Measurements from ENCODE around the gene LMAN2.
A peak's percentile ranks its signal among the peaks of the same experiment; 100 is the strongest.
"Not testable (repeated sequence)": the region's sequence is repeated elsewhere in the genome, so short reads cannot be mapped to it uniquely, and the experiment has no call there.

LMAN2 gene

DNA sequence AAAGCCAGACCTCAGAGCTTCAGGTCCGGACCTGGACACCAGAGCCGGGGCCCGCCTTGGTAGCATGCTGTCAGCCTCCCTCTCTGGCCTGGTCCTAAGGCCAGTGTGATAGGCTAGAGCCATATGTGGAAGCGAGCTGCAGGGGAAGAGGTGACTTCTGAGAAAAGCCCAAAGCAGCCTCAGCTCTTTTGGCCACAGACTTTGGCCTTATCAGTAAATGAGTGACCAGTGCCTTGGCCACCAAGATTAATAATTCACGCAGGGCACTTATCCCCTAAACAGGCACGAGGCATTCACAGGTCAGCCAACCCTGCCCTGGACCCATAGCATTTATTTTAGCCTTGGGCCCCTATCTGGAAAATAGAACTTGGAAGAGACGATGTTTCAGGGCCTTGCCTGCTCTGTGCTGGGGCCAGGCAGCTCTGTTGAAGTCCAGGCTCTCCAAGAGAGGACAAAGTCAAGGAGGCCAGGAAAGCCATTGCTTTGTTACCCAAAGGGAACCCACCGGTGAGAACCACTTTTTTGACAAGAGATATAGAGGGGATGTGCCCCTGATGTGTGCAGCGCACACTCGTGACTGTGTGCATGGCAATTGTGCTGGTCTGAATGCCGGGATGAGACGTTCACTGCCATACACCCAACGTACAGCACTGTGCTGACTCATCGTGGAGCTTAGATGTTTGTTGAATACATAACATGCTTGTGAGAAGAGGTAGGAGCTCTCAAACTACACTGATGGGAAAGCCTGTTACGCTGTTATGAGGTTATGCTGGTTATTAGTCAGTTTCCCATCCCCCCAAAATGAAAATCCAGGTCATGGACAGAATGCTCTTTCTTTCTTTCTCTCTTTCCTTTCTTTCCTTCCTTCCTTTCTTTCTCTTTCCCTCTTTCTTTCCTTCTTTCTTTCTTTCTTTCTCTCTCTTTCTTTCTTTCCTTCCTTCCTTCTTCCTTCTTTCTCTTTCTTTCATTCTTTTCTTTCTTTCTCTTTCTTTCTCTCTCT lies 27.7 kb upstream of the LMAN2 start:
- DNase-seq = no peak

DNA sequence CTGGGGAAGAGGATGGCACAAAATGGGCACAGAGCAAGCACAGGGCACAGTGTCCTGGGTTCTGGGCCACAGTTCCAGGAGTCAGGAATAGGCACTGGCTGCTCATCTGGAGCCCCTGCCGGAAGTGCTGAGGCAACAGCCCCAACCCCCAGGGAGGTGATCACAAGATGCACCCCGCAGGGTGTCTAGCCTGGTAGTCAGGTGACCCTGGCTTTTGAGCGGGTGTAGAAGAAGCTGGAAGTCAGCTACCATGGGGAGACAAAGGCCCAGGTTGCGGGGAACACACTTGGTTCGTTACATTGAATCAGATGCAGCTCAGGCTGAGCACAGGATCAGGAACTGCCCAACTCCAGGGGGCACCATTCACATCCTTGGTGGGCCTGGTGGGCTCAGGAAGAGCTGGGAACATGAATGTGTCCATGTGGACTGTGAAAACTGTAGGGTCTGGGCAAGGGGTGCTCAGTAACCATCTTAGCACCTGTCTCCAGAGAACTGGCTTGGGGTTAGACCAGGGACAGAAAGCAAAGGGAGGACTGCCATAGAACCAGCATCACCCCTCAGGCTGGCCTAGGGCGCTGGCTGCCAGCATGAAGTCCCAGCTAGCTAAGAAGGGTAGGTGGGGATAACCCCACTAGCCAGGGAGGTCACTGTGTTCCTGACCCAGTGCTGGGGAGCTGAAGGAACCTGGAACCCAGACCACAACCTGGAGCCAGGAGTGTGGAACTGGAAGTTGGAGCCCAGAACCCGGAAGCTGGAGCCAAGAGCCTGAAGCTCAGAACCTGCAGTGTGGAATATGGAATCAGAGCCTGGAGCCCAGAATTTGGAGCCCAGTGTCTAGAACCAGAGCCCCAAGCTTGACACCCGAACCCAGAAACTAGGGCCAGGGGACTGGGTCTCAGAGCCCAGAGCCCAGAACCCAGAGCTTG lies 26.6 kb upstream of the LMAN2 start:
- DNase-seq = no peak

DNA sequence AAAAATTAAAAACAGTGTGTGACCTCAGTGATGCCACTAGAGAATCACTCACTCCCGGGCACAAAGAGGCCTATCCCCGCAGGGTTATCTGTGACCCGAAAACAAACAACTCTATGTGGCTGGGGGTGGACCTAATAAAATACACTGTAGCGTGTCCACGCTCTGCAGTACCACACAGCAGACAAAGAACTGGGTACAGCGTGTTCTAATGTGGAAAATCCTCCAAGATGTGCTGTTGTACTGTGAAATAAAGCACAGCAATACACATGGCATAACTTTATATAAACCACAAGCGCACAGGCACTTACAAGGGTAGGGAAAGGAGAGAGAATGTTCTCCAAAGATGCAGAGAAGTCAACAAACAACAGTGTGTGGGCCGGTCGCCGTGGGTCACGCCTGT lies 24.6 kb upstream of the LMAN2 start:
- DNase-seq = no peak

DNA sequence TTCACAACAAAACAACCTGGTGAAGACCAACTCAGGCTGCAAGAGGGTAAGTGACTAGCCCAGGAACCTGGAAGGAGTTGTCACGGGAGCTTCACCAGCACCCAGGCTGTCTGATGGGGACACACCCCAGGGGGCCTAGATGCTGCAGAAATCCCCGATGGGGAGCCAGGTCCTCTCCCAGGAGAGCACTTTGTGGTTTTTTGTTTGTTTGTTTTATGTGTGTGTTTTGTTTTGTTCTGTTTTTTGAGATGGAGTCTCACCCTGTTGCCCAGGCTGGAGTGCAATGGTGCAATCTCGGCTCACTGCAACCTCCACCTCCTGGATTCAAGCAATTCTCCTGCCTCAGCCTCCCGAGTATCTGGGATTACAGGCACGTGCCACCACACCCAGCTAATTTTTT lies 24.0 kb upstream of the LMAN2 start:
- DNase-seq = not testable (repeated sequence)

GRCh38 chr5:177374211-177374610 lies 22.7 kb upstream of the LMAN2 start:
- no peak for DNase-seq

GRCh38 chr5:177373806-177374205 lies 22.3 kb upstream of the LMAN2 start:
- no peak for DNase-seq

GRCh38 chr5:177372910-177373309 lies 21.4 kb upstream of the LMAN2 start:
- no peak for DNase-seq

- no peak for DNase-seq
Measured at GRCh38 chr5:177372034-177372896, 20.8 kb upstream of the LMAN2 start.

GRCh38 chr5:177371120-177372033 lies 19.9 kb upstream of the LMAN2 start:
- no peak for DNase-seq

DNA sequence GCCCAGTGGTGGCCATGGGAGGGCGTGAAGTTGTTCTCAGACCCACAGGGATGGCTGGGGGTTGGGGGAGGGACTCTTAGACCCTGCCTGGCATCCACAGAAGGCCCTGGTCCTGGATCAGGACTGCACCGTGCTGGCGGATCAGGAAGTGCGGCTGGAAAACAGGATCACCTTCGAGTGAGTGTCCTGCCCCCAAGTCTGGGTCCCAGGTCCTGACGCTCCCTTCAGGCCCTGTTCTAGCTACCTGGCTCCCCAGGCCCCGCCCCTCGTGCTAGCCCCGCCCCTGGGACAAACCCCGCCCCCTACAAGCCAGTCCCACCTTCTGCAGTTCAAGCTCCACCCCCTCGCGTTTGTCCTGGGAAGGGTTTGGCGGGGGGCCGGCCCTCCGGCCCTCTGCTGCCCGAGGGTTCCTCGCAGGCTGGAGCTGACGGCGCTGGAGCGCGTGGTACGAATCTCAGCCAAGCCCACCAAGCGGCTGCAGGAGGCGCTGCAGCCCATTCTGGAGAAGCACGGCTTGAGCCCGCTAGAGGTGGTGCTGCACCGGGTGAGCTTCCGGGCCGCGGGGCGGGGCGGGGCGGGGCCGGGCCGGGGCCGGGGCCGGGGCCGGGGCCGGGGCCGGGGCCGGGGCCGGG lies 19.1 kb upstream of the LMAN2 start:
- peak; percentile 62 for DNase-seq

GRCh38 chr5:177369645-177370440 lies 18.4 kb upstream of the LMAN2 start:
- no peak for DNase-seq

DNA sequence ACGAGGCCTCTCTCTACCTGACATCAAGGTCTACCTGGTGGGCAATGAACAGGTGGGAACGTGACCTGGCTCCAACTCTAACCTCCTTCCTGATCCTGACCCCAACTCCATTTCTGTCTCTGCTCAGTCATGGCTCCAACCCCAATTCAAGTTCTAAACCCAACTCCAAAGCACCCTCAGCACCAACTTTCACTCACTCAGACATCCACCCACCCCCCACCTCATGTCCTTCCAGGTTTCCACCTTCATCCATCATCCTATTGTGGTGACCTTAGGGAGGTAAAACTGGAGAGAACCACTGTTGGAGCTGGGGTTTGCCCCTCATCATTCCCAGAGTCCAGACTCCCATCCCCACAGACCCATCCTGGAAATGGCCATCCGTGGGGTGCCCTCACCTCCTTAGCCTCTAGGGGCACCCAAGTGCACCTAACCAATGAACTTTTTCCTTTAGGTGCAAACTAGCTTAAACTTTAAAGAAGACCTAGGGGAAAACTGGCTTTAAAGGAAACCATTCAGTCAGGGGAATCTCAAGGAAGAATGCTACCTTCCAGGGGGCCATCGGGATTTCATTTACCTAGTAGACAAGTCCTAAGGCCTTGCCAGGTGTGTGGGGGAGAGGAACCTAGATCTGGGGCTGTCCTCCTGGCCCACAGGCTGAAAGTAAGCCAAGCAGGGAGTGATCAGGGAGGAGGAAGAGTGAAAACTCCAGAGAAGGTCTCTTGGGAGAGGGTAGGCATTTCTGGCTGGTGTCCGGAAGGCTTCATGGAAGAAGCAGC lies 17.6 kb upstream of the LMAN2 start:
- DNase-seq = no peak

DNA sequence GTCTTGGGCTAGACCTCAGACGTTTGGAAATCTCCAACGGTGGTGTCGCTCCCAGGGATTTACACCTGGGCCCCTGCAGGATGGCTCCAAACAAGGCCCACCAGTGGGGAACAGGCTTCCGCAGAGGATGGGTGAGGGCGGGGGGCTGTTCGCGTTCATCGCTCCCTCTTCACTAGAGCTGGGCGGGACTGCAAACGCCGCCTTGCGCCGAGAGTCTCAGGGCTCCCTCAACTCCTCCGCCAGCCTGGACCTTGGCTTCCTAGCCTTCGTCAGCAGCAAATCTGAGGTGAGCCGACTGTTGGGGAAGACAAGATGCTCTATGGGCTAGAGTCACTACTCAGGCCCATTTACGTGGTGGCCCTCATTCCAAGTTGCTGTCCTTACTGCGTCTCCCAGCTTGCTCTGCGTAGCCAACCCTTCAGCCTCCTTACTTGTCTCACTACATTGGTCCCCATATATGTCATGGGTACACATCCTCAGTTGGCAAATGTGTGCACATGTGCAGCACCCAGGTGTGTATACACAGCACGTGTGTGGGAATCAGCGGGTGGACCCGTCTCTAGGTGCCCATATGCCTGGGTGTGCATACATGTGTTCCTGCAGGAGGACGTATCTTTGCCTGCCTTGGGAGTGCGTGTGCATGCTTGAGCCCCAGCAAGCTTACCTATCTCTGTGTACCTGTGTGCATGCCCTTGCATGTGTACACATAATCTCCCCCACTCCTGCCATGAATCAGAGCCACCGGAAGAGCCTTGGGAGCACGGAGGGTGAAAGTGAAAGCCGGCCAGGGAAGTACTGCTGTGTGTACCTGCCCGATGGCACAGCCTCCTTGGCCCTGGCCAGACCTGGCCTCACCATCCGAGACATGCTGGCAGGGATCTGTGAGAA lies 16.8 kb upstream of the LMAN2 start:
- no peak for DNase-seq

- no peak for DNase-seq
Measured at GRCh38 chr5:177367323-177367848, 15.9 kb upstream of the LMAN2 start.

DNA sequence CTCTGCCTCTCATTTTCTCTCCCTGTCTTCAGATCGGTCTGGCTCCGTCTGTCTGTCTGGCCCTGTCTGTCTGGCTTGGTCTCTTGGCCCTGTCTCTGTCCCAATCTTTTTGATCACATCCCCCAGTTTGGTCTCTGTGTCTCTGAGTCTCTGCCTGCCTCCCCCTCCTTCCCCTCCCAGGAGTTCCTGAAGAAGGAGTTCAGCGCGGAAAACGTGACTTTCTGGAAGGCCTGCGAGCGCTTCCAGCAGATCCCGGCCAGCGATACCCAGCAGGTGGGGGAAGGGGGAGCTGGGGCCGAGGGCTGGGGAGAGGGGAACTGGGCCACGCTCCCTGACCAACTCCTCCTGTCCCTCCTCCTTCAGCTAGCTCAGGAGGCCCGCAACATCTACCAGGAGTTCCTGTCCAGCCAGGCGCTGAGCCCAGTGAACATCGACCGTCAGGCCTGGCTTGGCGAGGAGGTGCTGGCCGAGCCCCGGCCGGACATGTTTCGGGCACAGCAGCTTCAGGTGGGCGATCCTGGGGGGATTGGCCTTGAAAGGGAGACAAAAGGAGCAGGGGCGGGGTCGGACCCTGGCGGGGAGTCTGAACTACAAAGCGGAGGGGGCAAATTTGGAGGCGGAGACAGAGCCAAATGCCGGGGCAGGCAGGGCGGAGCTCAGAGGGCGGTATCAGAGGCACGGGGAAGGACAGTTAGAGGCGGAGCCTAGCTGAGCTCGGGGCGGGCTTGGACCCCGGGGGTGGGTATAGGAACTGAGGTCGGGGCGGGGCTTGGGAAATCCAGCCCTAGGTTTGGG lies 15.3 kb upstream of the LMAN2 start:
- DNase-seq = no peak

- no peak for DNase-seq
Measured at GRCh38 chr5:177365845-177366527, 14.5 kb upstream of the LMAN2 start.
